Left lung (tissue), 10 donors: ENCODE results near the gene CARD8. TPM values are rescaled to one million over a fixed set of nuclear protein-coding genes. Genes with fewer than 3 reads are reported as not detected.
A peak's percentile ranks its signal among the peaks of the same experiment; 100 is the strongest.

Experiments
- ATAC-seq: fragments of 200-7000 bp; cut with Tn5 transposase; one replicate; pipeline ENCODE4 v1.9.1; 2020; ENCODE audit warnings: moderate library complexity
- DNase-seq, 4 donors: peaks; one replicate each; pipeline ENCODE4 v3.0.0-alpha.2; 2013 to 2020
- H3K27ac ChIP-seq, 2 donors: fragments of 200-600 bp; sonication (generic) in 1 of 2; one replicate each; pipeline versions ENCODE4 v1.5.0 to v1.8.0; 2020 to 2021
- H3K27me3 ChIP-seq, 2 donors: fragments of 200-600 bp; sonication (generic) in 1 of 2; one replicate each; pipeline versions ENCODE4 v1.5.0 to v1.8.0; 2020 to 2021
- H3K36me3 ChIP-seq, 2 donors: fragments of 200-600 bp; sonication (generic) in 1 of 2; one replicate each; pipeline versions ENCODE4 v1.5.0 to v1.8.0; 2020 to 2021
- H3K4me1 ChIP-seq, 2 donors: fragments of 200-600 bp; one replicate each; pipeline ENCODE4 v1.8.0; 2021
- H3K4me3 ChIP-seq, 2 donors: fragments of 200-600 bp; sonication (generic) in 1 of 2; one replicate each; pipeline versions ENCODE4 v1.5.0 to v1.8.0; 2020 to 2021; ENCODE audit warnings: mild to moderate bottlenecking in 1 of 2
- H3K9me3 ChIP-seq, 2 donors: fragments of 200-600 bp; sonication (generic) in 1 of 2; one replicate each; pipeline versions ENCODE4 v1.5.0 to v1.8.0; 2020 to 2021
- intact Hi-C, 2 donors: fragments of 100-400 bp; cut with DNase I; formaldehyde crosslinking; loops; one replicate each; pipeline versions ENCODE4 v1.11.2 to v1.14.2; 2022
- polyA plus RNA-seq, 6 donors: library from polyadenylated mRNA; unstranded; fragments of 120-200 nt; gene quantifications; one replicate each; pipeline ENCODE4 v1.2.1, GENCODE V29; 2013; ENCODE audit not compliant: insufficient read length in 6 of 6
- total RNA-seq, 2 donors: library from RNA; stranded (reverse); fragmentation: NEBNext Ultra II Directional; extraction: Animal tissue kit (Norgen Biotek cat#: 25700); gene quantifications; one replicate each; pipeline ENCODE4 v1.2.1, GENCODE V29; 2021
- TF ChIP-seq, protein P1 (sequence below), 2 donors: fragments of 200-600 bp; sonication (generic) in 1 of 2; IDR thresholded peaks; one replicate each; pipeline versions ENCODE4 v1.5.0 to v1.8.0; 2021; ENCODE audit warnings: antibody characterized with exemption in 2 of 2
- donor health status: DM: no; HTN: yes; CAD: no.
- donor health status: DM: no; HTN: no; CAD: no.

CARD8 gene
- total and polyA plus RNA-seq, 8 donors: 51.3 to 92.3 (median 83.0) TPM

DNA sequence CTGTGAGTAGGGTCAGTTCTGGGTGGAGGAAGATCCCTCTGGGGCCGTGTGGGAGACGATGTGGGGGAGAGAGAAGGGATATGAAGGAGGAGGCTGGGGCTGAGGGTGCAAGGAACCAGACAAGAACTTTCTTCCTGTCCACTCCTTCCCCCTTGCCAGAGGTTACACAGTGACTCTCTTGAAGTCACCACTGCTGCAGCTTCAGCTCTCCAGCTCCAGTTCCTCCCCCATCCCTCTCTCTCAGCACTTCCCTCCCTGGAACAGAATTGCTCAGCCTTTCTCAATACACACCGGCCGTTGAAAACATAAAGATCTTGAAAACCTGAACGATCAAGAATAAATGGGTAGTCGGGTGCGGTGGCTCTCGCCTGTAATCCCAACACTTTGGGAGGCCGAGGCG is 80.1 kb downstream of the CARD8 start:
- DNase-seq: no peak
- no peak for ATAC-seq
- TF ChIP-seq, protein P1, sequence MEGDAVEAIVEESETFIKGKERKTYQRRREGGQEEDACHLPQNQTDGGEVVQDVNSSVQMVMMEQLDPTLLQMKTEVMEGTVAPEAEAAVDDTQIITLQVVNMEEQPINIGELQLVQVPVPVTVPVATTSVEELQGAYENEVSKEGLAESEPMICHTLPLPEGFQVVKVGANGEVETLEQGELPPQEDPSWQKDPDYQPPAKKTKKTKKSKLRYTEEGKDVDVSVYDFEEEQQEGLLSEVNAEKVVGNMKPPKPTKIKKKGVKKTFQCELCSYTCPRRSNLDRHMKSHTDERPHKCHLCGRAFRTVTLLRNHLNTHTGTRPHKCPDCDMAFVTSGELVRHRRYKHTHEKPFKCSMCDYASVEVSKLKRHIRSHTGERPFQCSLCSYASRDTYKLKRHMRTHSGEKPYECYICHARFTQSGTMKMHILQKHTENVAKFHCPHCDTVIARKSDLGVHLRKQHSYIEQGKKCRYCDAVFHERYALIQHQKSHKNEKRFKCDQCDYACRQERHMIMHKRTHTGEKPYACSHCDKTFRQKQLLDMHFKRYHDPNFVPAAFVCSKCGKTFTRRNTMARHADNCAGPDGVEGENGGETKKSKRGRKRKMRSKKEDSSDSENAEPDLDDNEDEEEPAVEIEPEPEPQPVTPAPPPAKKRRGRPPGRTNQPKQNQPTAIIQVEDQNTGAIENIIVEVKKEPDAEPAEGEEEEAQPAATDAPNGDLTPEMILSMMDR (IDR thresholded peaks at IDR 0.05): no peak
- intact Hi-C loops: no loop called here
- Histone ChIP-seq H3K36me3 (peaks cover 0 to 38% of the 10 kb centered on the region in 2 donors), H3K4me1 (peaks cover 7 to 19% of the 10 kb centered on the region in 2 donors), H3K4me3 (no peak overlapping the region), H3K9me3 (peaks cover 0 to under 1% of the 10 kb centered on the region in 2 donors), H3K27me3 (no peaks in the 10 kb centered on the region), H3K27ac (peak overlapping the region in 1 of 2 donors; percentile 3)

GRCh38 chr19:48174445-48175030 is 81.2 kb downstream of the CARD8 start:
- Histone ChIP-seq H3K36me3 (peaks cover 0 to 31% of the 10 kb centered on the region in 2 donors), H3K9me3 (no peaks in the 10 kb centered on the region), H3K27ac (no peak overlapping the region), H3K4me3 (no peak overlapping the region), H3K4me1 (peaks cover 7 to 19% of the 10 kb centered on the region in 2 donors), H3K27me3 (no peaks in the 10 kb centered on the region)
- DNase-seq (no peak), ATAC-seq (no peak)
- TF ChIP-seq, protein P1 (IDR thresholded peaks at IDR 0.05): no peak
- intact Hi-C loops: no loop called here

DNA sequence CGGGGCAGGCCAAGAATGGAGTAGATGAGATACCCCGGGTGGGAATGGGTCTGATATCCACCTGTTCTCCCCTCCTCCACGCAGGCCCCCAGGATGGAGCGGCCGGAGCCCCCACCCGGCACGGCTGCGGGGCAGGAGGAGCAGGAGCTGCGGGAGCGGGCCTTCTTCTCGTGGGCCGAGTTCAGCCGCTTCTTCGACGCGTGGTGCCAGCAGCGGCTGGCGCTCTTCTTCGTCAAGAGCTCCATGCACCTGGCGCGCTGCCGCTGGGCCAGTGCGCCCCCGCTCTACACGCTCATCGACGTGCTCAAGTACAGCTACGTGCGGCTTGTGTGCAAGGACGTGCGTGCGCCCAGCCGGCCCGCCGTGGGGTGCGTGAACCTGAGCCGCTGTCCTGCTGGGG is 84.0 kb downstream of the CARD8 start:
- Histone ChIP-seq H3K9me3 (no peaks in the 10 kb centered on the region), H3K4me3 (peak overlapping the region in 1 of 2 donors; percentile 84), H3K36me3 (peaks cover 0 to 31% of the 10 kb centered on the region in 2 donors), H3K27me3 (no peaks in the 10 kb centered on the region), H3K27ac (no peak overlapping the region), H3K4me1 (peaks cover 7 to 27% of the 10 kb centered on the region in 2 donors)
- DNase-seq: peak in 1 of 4 donors; percentile 82
- TF ChIP-seq, protein P1 (IDR thresholded peaks at IDR 0.05): no peak
- intact Hi-C loops: no loop called here
- ATAC-seq: no peak

DNA sequence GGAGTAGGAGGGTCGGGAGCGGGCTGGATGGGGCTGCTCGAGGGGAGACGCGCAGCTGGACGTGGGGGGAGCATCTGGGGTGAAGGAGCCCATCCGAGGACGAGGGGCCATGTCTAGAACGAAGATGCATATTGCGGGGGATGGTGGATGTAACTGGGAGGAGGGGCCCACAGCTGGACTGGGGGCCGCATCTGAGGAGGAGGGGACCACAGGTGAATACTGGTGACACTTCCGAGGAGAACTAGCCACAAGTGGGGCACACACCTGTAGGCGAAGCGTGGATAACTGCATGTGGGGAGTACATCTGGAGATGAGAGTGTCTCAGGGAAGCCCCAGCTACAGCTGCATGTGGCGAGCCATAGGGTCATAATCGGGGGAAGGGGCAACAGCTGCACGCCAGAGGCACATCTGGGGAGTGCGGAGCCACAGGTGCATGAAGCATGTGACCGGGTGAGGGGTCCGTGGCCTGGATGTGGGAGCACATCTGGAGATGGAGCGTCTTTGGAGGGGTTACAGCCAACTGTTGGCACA is 84.8 kb downstream of the CARD8 start:
- intact Hi-C loops: no loop called here
- Histone ChIP-seq H3K4me1 (peaks cover 7 to 27% of the 10 kb centered on the region in 2 donors), H3K27ac (peak overlapping the region; percentile 91), H3K4me3 (peak overlapping the region; percentile 84 to 87), H3K27me3 (no peaks in the 10 kb centered on the region), H3K36me3 (peaks cover 0 to 31% of the 10 kb centered on the region in 2 donors), H3K9me3 (no peaks in the 10 kb centered on the region)
- DNase-seq (peak in 1 of 4 donors; percentile 35), ATAC-seq (no peak)
- TF ChIP-seq, protein P1 (IDR thresholded peaks at IDR 0.05): no peak

- TF ChIP-seq, protein P1 (IDR thresholded peaks at IDR 0.05): no peak
- H3K9me3 ChIP-seq: no peaks in the 10 kb centered on the region
- DNase-seq: peak; percentile 93 to 98 (median 96)
- no peaks in the 10 kb centered on the region for H3K27me3 ChIP-seq
- H3K4me1 ChIP-seq: peaks cover 7 to 21% of the 10 kb centered on the region in 2 donors
- ATAC-seq: peak; percentile 96
- intact Hi-C loops: loop anchor here in 1 of 2 donors (10.0 kb wide), 1 partner anchor 65 kb away; no protein-coding TSS in a partner anchor
- H3K27ac ChIP-seq: peak within 1 kb of the TSS; percentile 91
- peaks cover 0 to 29% of the 10 kb centered on the region in 2 donors for H3K36me3 ChIP-seq
- peak within 1 kb of the TSS; percentile 84 to 87 for H3K4me3 ChIP-seq
Observed at GRCh38 chr19:48169939-48170803, 85.5 kb downstream of the CARD8 start, which contains the start of the genes LIG1 and ZSWIM9. TSS of gene LIG1 (minus strand) at chr19:48170344. CDS start at chr19:48165566, 4,778 bp downstream. TSS of gene ZSWIM9 (plus strand) at chr19:48170680. CDS start at chr19:48171803, 1,123 bp downstream.
